Measurements from ENCODE around the gene GCNT1.

The GCNT1 gene

DNA sequence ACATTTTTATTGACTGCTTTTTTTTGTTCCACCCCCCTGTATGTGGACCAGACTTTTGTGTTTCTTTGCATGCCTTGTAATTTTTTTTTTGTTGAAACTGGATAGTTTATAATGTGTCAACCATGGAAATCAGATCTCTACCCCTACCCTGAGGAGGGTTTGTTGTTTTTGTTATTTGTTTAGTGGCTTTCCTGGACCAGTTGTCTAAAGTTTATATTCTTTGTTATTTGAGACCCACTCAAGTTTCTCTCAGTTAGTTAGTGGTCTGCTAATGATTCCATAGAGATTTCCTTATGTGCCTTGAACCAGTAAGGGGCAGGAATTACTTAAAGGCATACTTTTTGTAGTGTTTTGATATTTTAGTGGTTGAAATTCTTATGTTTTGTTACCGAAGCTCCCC, 41.1 kb downstream of the GCNT1 start:
- Histone ChIP-seq H3K9ac (ENCODE audit: low read depth, low read length) (no peak overlapping the region), H3K4me3 (ENCODE audit: low read depth in 1 of 2, low read length in 2 of 2) (no peak overlapping the region), H2AFZ (ENCODE audit: low read depth, low read length) (no peak overlapping the region), H3K9me3 (ENCODE audit: insufficient read depth, low read length, severe bottlenecking) (no peaks in the 10 kb centered on the region), H3K79me2 (ENCODE audit: insufficient read depth, low read length) (no peaks in the 10 kb centered on the region), H3K36me3 (ENCODE audit: insufficient read depth, low read length) (no peaks in the 10 kb centered on the region), H3K4me1 (ENCODE audit: insufficient read depth, low read length) (no peaks in the 10 kb centered on the region), H3K27me3 (ENCODE audit: insufficient read depth, low read length, poor library complexity) (peaks cover 4% of the 10 kb centered on the region), H3K27ac (ENCODE audit: low read length) (no peak overlapping the region), H3K4me2 (ENCODE audit: insufficient read depth, low read length) (no peak overlapping the region), H4K20me1 (ENCODE audit: insufficient read depth, low read length) (no peaks in the 10 kb centered on the region)
- TF ChIP-seq EZH2 (IDR thresholded peaks at IDR 0.05; ENCODE audit: borderline replicate concordance, low read depth, low read length, severe bottlenecking), result no peak
- TF ChIP-seq, protein P1, sequence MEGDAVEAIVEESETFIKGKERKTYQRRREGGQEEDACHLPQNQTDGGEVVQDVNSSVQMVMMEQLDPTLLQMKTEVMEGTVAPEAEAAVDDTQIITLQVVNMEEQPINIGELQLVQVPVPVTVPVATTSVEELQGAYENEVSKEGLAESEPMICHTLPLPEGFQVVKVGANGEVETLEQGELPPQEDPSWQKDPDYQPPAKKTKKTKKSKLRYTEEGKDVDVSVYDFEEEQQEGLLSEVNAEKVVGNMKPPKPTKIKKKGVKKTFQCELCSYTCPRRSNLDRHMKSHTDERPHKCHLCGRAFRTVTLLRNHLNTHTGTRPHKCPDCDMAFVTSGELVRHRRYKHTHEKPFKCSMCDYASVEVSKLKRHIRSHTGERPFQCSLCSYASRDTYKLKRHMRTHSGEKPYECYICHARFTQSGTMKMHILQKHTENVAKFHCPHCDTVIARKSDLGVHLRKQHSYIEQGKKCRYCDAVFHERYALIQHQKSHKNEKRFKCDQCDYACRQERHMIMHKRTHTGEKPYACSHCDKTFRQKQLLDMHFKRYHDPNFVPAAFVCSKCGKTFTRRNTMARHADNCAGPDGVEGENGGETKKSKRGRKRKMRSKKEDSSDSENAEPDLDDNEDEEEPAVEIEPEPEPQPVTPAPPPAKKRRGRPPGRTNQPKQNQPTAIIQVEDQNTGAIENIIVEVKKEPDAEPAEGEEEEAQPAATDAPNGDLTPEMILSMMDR (IDR thresholded peaks at IDR 0.05; ENCODE audit: borderline replicate concordance, extremely low read depth, low read length, poor library complexity, severe bottlenecking), result no peak
- ATAC-seq (ENCODE audit: insufficient read depth, low read depth) (no peak), DNase-seq (no peak)

DNA sequence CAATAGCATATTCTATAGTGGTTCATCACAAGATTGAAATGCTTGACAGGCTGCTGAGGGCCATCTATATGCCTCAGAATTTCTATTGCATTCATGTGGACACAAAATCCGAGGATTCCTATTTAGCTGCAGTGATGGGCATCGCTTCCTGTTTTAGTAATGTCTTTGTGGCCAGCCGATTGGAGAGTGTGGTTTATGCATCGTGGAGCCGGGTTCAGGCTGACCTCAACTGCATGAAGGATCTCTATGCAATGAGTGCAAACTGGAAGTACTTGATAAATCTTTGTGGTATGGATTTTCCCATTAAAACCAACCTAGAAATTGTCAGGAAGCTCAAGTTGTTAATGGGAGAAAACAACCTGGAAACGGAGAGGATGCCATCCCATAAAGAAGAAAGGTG, 43.8 kb downstream of the GCNT1 start:
- Histone ChIP-seq H3K4me1 (ENCODE audit: insufficient read depth, low read length) (no peaks in the 10 kb centered on the region), H3K9ac (ENCODE audit: low read depth, low read length) (no peak overlapping the region), H3K27me3 (ENCODE audit: insufficient read depth, low read length, poor library complexity) (peaks cover 4% of the 10 kb centered on the region), H3K79me2 (ENCODE audit: insufficient read depth, low read length) (no peaks in the 10 kb centered on the region), H3K9me3 (ENCODE audit: insufficient read depth, low read length, severe bottlenecking) (no peaks in the 10 kb centered on the region), H3K4me3 (ENCODE audit: low read depth in 1 of 2, low read length in 2 of 2) (no peak overlapping the region), H3K4me2 (ENCODE audit: insufficient read depth, low read length) (no peak overlapping the region), H3K36me3 (ENCODE audit: insufficient read depth, low read length) (no peaks in the 10 kb centered on the region), H2AFZ (ENCODE audit: low read depth, low read length) (no peak overlapping the region), H3K27ac (ENCODE audit: low read length) (no peak overlapping the region), H4K20me1 (ENCODE audit: insufficient read depth, low read length) (no peaks in the 10 kb centered on the region)
- no peak for ATAC-seq (ENCODE audit: insufficient read depth, low read depth)
- TF ChIP-seq, protein P1 (IDR thresholded peaks at IDR 0.05; ENCODE audit: borderline replicate concordance, extremely low read depth, low read length, poor library complexity, severe bottlenecking), result no peak
- no peak for TF ChIP-seq EZH2 (IDR thresholded peaks at IDR 0.05; ENCODE audit: borderline replicate concordance, low read depth, low read length, severe bottlenecking)
- no peak for DNase-seq

DNA sequence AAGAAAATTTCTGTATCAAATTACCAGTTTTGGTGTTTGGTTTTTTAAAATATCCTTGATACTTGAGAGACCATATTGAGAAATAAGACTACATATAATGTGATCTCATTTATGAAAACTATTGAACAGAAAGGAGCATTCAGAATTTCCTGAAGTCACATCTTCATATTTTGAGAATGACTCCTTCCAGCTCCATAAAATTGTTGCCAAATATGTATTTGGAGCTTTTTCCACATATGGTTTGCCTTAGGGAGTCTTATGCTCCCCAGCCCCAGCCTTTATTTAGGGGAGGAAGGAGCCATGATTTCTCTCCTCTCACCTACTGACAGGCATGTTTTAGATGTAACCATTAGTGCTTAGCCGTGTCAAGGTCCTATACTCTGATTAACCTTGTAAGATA, 51.1 kb downstream of the GCNT1 start:
- Histone ChIP-seq H3K79me2 (ENCODE audit: insufficient read depth, low read length) (no peaks in the 10 kb centered on the region), H3K4me1 (ENCODE audit: insufficient read depth, low read length) (no peaks in the 10 kb centered on the region), H4K20me1 (ENCODE audit: insufficient read depth, low read length) (no peaks in the 10 kb centered on the region), H3K36me3 (ENCODE audit: insufficient read depth, low read length) (no peaks in the 10 kb centered on the region), H2AFZ (ENCODE audit: low read depth, low read length) (no peak overlapping the region), H3K4me2 (ENCODE audit: insufficient read depth, low read length) (no peak overlapping the region), H3K4me3 (ENCODE audit: low read depth in 1 of 2, low read length in 2 of 2) (no peak overlapping the region), H3K27me3 (ENCODE audit: insufficient read depth, low read length, poor library complexity) (no peaks in the 10 kb centered on the region), H3K9me3 (ENCODE audit: insufficient read depth, low read length, severe bottlenecking) (no peaks in the 10 kb centered on the region), H3K27ac (ENCODE audit: low read length) (no peak overlapping the region), H3K9ac (ENCODE audit: low read depth, low read length) (no peak overlapping the region)
- TF ChIP-seq, protein P1 (IDR thresholded peaks at IDR 0.05; ENCODE audit: borderline replicate concordance, extremely low read depth, low read length, poor library complexity, severe bottlenecking), result no peak
- no peak for TF ChIP-seq EZH2 (IDR thresholded peaks at IDR 0.05; ENCODE audit: borderline replicate concordance, low read depth, low read length, severe bottlenecking)
- DNase-seq (no peak), ATAC-seq (ENCODE audit: insufficient read depth, low read depth) (no peak)

DNA sequence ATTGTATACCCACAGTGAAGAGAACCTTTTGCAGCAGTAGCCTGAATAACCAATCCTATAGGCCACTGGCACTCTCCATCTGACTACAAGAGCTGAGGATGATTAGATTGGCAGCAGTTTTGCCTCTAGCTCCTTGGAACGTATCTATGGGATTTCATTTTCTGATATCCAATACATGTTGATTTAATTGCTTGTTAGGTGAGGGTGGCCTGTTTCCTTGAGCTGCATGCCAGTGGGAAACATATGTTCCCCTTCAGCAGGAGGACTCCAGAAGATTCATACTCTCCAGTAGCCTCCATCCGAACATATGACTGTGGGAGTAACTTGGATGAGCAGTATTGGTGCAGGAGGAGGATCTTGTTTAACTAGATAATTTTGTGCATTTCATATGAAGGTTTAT, 51.5 kb downstream of the GCNT1 start:
- Histone ChIP-seq H3K4me2 (ENCODE audit: insufficient read depth, low read length) (no peak overlapping the region), H3K79me2 (ENCODE audit: insufficient read depth, low read length) (no peaks in the 10 kb centered on the region), H4K20me1 (ENCODE audit: insufficient read depth, low read length) (no peaks in the 10 kb centered on the region), H3K4me1 (ENCODE audit: insufficient read depth, low read length) (no peaks in the 10 kb centered on the region), H3K9me3 (ENCODE audit: insufficient read depth, low read length, severe bottlenecking) (no peaks in the 10 kb centered on the region), H2AFZ (ENCODE audit: low read depth, low read length) (no peak overlapping the region), H3K4me3 (ENCODE audit: low read depth in 1 of 2, low read length in 2 of 2) (no peak overlapping the region), H3K36me3 (ENCODE audit: insufficient read depth, low read length) (no peaks in the 10 kb centered on the region), H3K9ac (ENCODE audit: low read depth, low read length) (no peak overlapping the region), H3K27me3 (ENCODE audit: insufficient read depth, low read length, poor library complexity) (no peaks in the 10 kb centered on the region), H3K27ac (ENCODE audit: low read length) (no peak overlapping the region)
- DNase-seq, result no peak
- ATAC-seq (ENCODE audit: insufficient read depth, low read depth), result no peak
- TF ChIP-seq EZH2 (IDR thresholded peaks at IDR 0.05; ENCODE audit: borderline replicate concordance, low read depth, low read length, severe bottlenecking), result no peak
- TF ChIP-seq, protein P1 (IDR thresholded peaks at IDR 0.05; ENCODE audit: borderline replicate concordance, extremely low read depth, low read length, poor library complexity, severe bottlenecking), result no peak
